Hepatocyte (in vitro differentiated cells): ENCODE results near the gene CHAT. TPM values are rescaled to one million over a fixed set of nuclear protein-coding genes. Genes with fewer than 3 reads are reported as not detected.

ENCODE experiments used
- DNase-seq: peaks from one replicate; pipeline ENCODE4 v3.0.0-alpha.2; 2016; ENCODE audit warnings: low spot score
- H2AFZ ChIP-seq: fragments of 200-600 bp; sonication (generic); 2 replicates; pipeline ENCODE4 v1.6.0; 2016; ENCODE audit warnings: antibody characterized with exemption, mild to moderate bottlenecking
- H3K27ac ChIP-seq: fragments of 200-600 bp; sonication (generic); 2 replicates; pipeline ENCODE4 v1.5.1; 2016; ENCODE audit warnings: mild to moderate bottlenecking
- H3K27me3 ChIP-seq: fragments of 200-600 bp; sonication (generic); 2 replicates; pipeline ENCODE4 v1.6.1; 2016
- H3K36me3 ChIP-seq: fragments of 200-600 bp; sonication (generic); replicated peaks from 2 replicates; pipeline ENCODE4 v1.5.1; 2016; ENCODE audit warnings: low read depth; ENCODE audit not compliant: insufficient read depth
- H3K4me1 ChIP-seq: fragments of 200-600 bp; sonication (generic); 2 replicates; pipeline ENCODE4 v1.5.1; 2016; ENCODE audit warnings: mild to moderate bottlenecking, moderate library complexity; ENCODE audit not compliant: insufficient read depth
- H3K4me2 ChIP-seq: fragments of 200-600 bp; sonication (generic); 2 replicates; pipeline ENCODE4 v1.6.0; 2016
- H3K4me3 ChIP-seq: fragments of 200-600 bp; sonication (generic); 2 replicates; pipeline ENCODE4 v1.5.1; 2016; ENCODE audit warnings: mild to moderate bottlenecking
- H3K79me2 ChIP-seq: fragments of 200-600 bp; sonication (generic); 2 replicates; pipeline ENCODE4 v1.6.0; 2017; ENCODE audit warnings: mild to moderate bottlenecking
- H3K9me2 ChIP-seq: fragments of 200-600 bp; sonication (generic); replicated peaks from 2 replicates; pipeline ENCODE4 v1.6.0; 2017; ENCODE audit warnings: mild to moderate bottlenecking; ENCODE audit not compliant: insufficient read depth
- H3K9me3 ChIP-seq: fragments of 200-600 bp; sonication (generic); 2 replicates; pipeline ENCODE4 v1.5.1; 2016; ENCODE audit warnings: low read depth, mild to moderate bottlenecking
- H4K20me1 ChIP-seq: fragments of 200-600 bp; sonication (generic); 2 replicates; pipeline ENCODE4 v1.6.0; 2016; ENCODE audit warnings: mild to moderate bottlenecking; ENCODE audit not compliant: insufficient read depth, poor library complexity, severe bottlenecking
- CTCF ChIP-seq: fragments of 200-600 bp; sonication (generic); IDR thresholded peaks from 2 replicates; pipeline ENCODE4 v1.5.1; 2016; ENCODE audit warnings: antibody characterized with exemption, mild to moderate bottlenecking; ENCODE audit not compliant: poor library complexity
- EZH2 ChIP-seq: fragments of 200-600 bp; sonication (generic); IDR thresholded peaks from 2 replicates; pipeline ENCODE4 v1.6.1; 2016; ENCODE audit warnings: antibody characterized with exemption, mild to moderate bottlenecking, borderline replicate concordance
- EZH2phosphoT487 ChIP-seq: fragments of 200-600 bp; sonication (generic); IDR thresholded peaks from one replicate; pipeline ENCODE4 v1.6.1; 2018; ENCODE audit warnings: antibody characterized with exemption, mild to moderate bottlenecking, low read depth, moderate library complexity; ENCODE audit not compliant: unreplicated experiment, severe bottlenecking
- WGBS: methylation state at CpG from one replicate; pipeline ENCODE4 v1.1.6; 2016; ENCODE audit warnings: low lambda C conversion rate; ENCODE audit errors: missing lambda C conversion rate; 5-methylcytosine and 5-hydroxymethylcytosine counted together
- polyA plus RNA-seq: library from polyadenylated mRNA; unstranded; fragments of >200 nt; fragmentation: Nextera tagmentation; extraction: Ambion mirVana; gene quantifications from 2 replicates; pipeline ENCODE4 v1.2.1, GENCODE V29; 2016
- total RNA-seq: library from RNA; depleted of rRNA; stranded (reverse); fragments of >200 nt; gene quantifications from 2 replicates; pipeline ENCODE4 v1.2.3, GENCODE V29; 2014

CHAT gene
- total and polyA plus RNA-seq, 2 experiments from 2014 or later: 0.27 TPM; not detected in 1

- no peaks in the 10 kb centered on the region for H3K9me2 ChIP-seq
- H3K4me1 ChIP-seq: no peaks in the 10 kb centered on the region
- H3K9me3 ChIP-seq: no peaks in the 10 kb centered on the region
- H3K79me2 ChIP-seq: no peaks in the 10 kb centered on the region
- H3K36me3 ChIP-seq: no peaks in the 10 kb centered on the region
- TF ChIP-seq EZH2phosphoT487: no peak
- TF ChIP-seq EZH2: no peak
- TF ChIP-seq CTCF: no peak
- H4K20me1 ChIP-seq: no peaks in the 10 kb centered on the region
- no peak overlapping the region for H2AFZ ChIP-seq
- no peak overlapping the region for H3K4me2 ChIP-seq
- WGBS: 69% methylated on average over 5 of the region's 5 CpGs
- H3K4me3 ChIP-seq: no peak overlapping the region
- H3K27me3 ChIP-seq: peaks cover 2% of the 10 kb centered on the region
- H3K27ac ChIP-seq: no peak overlapping the region
- no peak for DNase-seq
Observed at GRCh38 chr10:49624629-49625028, 10.8 kb downstream of the CHAT start.

GRCh38 chr10:49625411-49625810 is 11.6 kb downstream of the CHAT start:
- Histone ChIP-seq H3K79me2 (no peaks in the 10 kb centered on the region), H3K27ac (no peak overlapping the region), H3K4me1 (no peaks in the 10 kb centered on the region), H3K4me3 (no peak overlapping the region), H2AFZ (no peak overlapping the region), H3K36me3 (no peaks in the 10 kb centered on the region), H4K20me1 (no peaks in the 10 kb centered on the region), H3K9me3 (no peaks in the 10 kb centered on the region), H3K9me2 (no peaks in the 10 kb centered on the region), H3K4me2 (no peak overlapping the region), H3K27me3 (no peaks in the 10 kb centered on the region)
- 89% methylated on average over 10 of the region's 10 CpGs for WGBS
- no peak for TF ChIP-seq EZH2phosphoT487
- no peak for TF ChIP-seq EZH2
- no peak for TF ChIP-seq CTCF
- DNase-seq: no peak

- Histone ChIP-seq H3K79me2 (no peaks in the 10 kb centered on the region), H2AFZ (no peak overlapping the region), H3K4me1 (no peaks in the 10 kb centered on the region), H3K36me3 (no peaks in the 10 kb centered on the region), H3K9me3 (no peaks in the 10 kb centered on the region), H3K4me3 (no peak overlapping the region), H3K9me2 (no peaks in the 10 kb centered on the region), H3K4me2 (no peak overlapping the region), H4K20me1 (no peaks in the 10 kb centered on the region), H3K27me3 (no peaks in the 10 kb centered on the region), H3K27ac (no peak overlapping the region)
- no peak for DNase-seq
- 94% methylated on average over 7 of the region's 7 CpGs for WGBS
- TF ChIP-seq EZH2phosphoT487: no peak
- no peak for TF ChIP-seq CTCF
- no peak for TF ChIP-seq EZH2
Observed at GRCh38 chr10:49627038-49627437, 13.2 kb downstream of the CHAT start.

GRCh38 chr10:49627644-49628247 is 13.9 kb downstream of the CHAT start:
- Histone ChIP-seq H3K9me3 (no peaks in the 10 kb centered on the region), H3K36me3 (no peaks in the 10 kb centered on the region), H3K4me1 (no peaks in the 10 kb centered on the region), H3K4me2 (no peak overlapping the region), H3K79me2 (no peaks in the 10 kb centered on the region), H3K27ac (no peak overlapping the region), H3K9me2 (no peaks in the 10 kb centered on the region), H3K27me3 (no peaks in the 10 kb centered on the region), H2AFZ (no peak overlapping the region), H3K4me3 (no peak overlapping the region), H4K20me1 (no peaks in the 10 kb centered on the region)
- no peak for DNase-seq
- 92% methylated on average over 16 of the region's 18 CpGs for WGBS
- no peak for TF ChIP-seq EZH2
- no peak for TF ChIP-seq EZH2phosphoT487
- no peak for TF ChIP-seq CTCF
